ENCODE data around the gene GRIK4.

DNA sequence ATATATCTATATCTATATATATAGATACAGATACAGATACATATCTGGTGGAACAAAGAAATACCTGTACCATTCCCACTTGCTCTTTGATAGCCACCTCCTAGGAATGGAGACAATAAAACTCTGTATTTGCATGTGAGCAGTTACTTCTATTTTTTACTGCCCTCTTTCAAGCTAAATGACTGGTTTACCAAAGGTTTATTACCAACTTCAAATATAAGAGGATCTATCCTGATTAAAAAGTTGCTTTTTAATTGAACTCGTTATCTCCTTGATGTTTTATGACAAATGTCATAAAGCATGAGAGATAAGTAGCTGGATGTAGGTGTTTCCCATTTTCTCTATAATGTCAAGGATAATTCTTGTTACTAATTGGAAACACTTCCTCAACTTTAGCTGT, 21.7 kb upstream of the GRIK4 start:
- TF ChIP-seq, protein P1, sequence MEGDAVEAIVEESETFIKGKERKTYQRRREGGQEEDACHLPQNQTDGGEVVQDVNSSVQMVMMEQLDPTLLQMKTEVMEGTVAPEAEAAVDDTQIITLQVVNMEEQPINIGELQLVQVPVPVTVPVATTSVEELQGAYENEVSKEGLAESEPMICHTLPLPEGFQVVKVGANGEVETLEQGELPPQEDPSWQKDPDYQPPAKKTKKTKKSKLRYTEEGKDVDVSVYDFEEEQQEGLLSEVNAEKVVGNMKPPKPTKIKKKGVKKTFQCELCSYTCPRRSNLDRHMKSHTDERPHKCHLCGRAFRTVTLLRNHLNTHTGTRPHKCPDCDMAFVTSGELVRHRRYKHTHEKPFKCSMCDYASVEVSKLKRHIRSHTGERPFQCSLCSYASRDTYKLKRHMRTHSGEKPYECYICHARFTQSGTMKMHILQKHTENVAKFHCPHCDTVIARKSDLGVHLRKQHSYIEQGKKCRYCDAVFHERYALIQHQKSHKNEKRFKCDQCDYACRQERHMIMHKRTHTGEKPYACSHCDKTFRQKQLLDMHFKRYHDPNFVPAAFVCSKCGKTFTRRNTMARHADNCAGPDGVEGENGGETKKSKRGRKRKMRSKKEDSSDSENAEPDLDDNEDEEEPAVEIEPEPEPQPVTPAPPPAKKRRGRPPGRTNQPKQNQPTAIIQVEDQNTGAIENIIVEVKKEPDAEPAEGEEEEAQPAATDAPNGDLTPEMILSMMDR (IDR thresholded peaks at IDR 0.05): no peak
- no peak for TF ChIP-seq POLR2A (IDR thresholded peaks at IDR 0.05)
